ENCODE data around the gene BAHCC1.
"Not testable (repeated sequence)": the region's sequence is repeated elsewhere in the genome, so short reads cannot be mapped to it uniquely, and the experiment has no call there.

Gene BAHCC1

DNA sequence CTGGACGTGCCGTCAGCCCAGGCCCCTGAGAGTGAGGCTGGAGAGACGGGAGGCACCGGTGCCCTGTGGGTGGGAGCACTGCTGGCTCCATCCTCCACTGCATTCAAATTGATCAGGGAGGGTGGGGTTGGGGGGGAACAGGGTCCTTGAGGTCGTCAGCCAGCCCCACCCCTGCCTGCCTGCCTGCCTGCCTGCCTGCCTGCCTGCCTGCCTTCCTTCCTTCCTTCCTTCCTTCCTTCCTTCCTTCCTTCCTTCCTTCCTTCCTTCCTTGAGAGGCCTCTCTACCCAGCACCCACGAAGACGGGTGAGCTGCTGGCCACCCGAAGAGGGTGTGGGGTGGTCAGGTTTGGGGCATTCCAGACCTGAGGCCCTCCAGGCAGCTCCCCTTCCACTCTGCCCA is 16.0 kb downstream of the BAHCC1 start:
- DNase-seq (ENCODE audit: low read depth in 4 of 4, low spot score in 1 of 4), result no peak

DNA sequence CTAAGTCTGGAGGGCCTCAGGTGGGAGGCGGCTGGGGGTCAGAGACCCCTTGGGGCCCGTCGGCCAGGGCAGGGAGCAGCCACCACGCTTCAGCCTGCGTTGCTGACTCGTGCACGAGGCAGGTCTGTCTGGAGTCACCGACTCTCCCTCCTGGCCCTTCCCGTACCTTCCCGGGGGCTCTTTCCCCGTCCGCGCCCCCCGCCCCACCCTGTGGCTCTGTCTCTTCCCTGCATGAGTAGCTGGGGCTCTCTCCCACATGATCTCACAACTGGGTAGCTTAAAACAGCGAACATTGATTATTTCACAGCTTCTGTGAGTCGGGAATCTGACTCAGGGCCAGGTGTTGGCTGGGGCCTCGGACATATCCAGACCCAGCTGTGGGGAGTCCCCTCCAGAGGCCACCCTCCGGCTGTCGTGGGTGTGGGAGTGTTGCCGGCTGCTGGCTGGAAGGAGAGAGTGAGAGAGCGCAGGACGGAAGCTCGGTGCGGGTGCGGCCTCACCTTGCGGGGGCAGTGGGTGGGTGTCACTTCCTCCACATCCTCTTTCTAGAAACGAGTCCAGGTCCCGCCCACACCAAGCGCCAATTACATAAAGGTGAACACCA is 17.3 kb downstream of the BAHCC1 start:
- peak in 2 of 4 experiments; percentile 27 to 38 for DNase-seq (ENCODE audit: low read depth in 4 of 4, low spot score in 1 of 4)

- no peak for DNase-seq (ENCODE audit: low read depth in 4 of 4, low spot score in 1 of 4)
Observed at GRCh38 chr17:81413497-81414135, 18.4 kb downstream of the BAHCC1 start.

DNA sequence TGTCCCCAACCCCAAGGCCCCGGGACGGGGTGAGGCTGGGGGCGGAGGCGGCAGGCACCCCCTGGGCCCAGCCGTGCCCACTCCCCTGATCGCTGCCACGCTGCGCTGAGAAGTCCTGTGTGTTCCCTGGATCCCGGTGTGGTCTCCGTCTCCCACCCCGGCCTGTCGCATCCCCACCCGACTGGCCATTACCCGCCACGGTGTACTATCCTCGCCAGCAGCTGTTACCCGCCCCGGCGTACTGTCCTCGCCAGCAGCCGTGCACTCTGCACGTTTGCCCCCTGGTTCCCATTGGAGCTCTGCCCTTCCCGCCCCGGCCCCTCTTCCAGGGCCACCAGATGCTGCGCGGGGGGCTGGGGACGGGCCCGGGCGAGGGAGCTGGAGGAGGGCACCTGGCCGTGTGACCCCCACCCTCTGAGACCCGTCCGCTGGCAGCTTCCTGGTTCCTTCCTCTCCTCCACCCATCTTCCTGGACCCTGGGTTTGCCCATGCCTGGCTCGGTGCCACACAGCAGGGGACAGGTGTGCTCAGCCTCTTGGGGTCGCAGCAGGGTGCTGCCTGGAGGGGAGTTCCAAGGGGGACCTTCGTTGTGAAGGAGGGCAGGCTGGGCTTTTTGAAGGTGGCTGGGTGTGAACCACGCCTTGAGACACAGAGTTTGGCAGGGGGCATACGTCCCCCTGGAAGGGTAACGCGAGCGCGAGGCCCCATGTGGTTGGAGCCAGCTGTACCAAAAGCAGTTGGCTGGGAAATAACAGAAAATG is 19.7 kb downstream of the BAHCC1 start:
- no peak for DNase-seq (ENCODE audit: low read depth in 4 of 4, low spot score in 1 of 4)

- DNase-seq (ENCODE audit: low read depth in 4 of 4, low spot score in 1 of 4), result no peak
Observed at GRCh38 chr17:81415681-81416080, 20.4 kb downstream of the BAHCC1 start.

GRCh38 chr17:81416612-81417011 is 21.4 kb downstream of the BAHCC1 start:
- no peak for DNase-seq (ENCODE audit: low read depth in 4 of 4, low spot score in 1 of 4)

DNA sequence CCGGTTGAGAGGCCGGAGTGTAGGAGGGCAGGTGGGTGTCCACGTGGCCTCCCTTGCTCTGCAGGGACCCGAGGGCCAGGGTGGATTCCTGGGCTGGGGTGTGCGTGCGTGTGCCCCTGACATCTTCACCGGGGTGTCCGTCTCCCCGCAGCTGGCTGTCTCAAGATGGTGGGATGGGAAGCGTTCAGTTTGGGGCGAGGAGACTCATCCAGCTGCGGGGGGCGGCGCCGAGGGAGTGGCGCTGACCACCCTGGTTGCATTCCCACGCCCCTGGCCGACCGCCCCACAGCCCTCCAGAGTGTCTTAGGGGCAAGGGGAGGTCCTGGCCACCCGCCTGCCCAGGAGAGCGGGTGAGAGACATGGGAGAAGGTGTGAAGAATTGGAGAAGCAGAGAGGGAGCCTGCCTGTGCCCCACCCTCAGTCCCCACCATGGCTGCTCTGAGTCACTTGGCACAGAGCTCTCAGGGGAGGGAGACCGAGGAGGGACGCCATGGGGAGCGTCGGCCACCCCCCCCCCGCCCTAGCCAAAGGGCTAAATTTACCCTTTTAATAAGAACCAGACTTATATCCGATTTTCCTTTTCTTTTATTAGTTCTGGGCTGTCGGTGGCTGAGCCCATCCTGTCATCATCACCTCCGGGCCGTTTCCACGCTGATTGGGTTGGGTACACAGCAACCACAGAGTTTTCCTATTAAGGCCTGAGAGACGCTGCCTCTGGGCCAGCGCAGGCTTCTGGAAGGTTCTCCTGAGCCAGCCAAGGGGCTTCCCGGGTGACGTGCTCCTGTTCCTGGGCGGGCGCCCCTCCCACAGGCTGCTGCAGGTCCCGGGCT is 22.0 kb downstream of the BAHCC1 start:
- DNase-seq (ENCODE audit: low read depth in 4 of 4, low spot score in 1 of 4), result no peak

DNA sequence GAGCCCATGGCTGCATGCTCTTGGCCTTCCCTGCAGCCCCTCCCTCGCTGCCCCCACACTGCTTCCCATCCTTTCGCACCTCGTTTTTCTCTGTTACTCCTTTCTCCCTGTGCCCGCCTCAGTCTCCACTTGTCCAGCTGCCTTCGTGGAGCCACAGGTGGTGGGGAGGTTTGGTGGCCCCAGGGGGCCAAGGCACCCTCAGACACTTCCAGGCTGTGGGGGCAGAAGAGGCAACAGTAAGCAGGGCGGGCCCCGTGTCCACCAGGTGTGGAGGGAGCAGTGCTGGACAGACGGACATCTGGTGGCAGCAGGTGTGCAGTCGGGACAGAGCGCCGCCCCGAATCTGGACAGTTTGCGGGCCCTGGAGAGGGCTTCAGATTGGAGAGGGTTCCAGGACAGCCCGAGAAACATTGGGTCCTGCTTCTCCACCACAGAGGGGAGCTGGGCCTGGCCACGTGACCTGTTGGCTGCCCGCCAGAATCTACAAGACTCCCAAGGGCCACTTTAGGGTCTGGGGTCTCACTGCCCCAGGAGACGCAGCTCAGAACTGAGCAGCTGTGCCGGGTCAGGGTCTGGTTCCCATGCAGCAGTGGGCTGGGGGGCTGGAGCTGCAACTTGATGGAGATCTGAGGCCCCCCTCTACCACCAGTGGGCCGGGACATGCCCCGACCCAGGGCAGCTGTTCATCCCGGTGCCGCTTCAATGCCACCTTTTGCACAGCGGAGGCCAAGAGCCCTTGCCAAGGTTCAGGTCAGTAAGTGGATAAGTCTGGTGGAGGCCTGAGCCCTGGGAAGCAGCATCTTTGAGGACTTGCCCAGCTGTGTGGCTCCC is 22.8 kb downstream of the BAHCC1 start:
- no peak for DNase-seq (ENCODE audit: low read depth in 4 of 4, low spot score in 1 of 4)

DNA sequence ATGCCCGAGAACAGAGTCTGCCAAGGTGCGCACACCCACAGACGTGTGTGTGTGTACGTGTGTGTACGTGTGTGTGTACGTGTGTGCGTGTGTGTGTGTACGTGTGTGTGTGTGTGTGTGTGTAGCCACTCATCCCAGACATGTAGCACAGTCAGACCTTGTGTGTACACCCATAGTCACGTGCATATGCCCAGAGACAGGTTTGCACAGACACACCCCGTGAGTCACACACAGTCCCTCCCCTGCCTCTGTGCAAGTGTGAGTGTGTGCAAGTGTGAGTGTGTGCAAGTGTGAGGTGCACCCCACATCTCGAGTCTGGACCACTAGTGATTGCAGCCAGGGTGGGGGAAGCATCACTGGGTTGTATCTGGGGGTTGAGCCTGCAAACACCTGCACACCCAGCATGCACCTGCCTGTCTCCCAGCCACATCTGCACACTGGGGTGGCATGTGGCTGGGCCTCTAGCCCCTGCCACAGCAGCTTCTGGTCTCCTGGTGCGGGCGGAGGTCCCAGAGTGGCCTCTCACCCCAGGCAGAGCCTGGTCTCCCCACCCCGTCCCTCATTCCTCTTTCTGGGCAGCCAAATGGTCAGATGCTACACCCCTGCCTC is 23.6 kb downstream of the BAHCC1 start:
- DNase-seq (ENCODE audit: low read depth in 4 of 4, low spot score in 1 of 4), result no peak

GRCh38 chr17:81419319-81419885 is 24.1 kb downstream of the BAHCC1 start:
- DNase-seq (ENCODE audit: low read depth in 4 of 4, low spot score in 1 of 4), result no peak

DNA sequence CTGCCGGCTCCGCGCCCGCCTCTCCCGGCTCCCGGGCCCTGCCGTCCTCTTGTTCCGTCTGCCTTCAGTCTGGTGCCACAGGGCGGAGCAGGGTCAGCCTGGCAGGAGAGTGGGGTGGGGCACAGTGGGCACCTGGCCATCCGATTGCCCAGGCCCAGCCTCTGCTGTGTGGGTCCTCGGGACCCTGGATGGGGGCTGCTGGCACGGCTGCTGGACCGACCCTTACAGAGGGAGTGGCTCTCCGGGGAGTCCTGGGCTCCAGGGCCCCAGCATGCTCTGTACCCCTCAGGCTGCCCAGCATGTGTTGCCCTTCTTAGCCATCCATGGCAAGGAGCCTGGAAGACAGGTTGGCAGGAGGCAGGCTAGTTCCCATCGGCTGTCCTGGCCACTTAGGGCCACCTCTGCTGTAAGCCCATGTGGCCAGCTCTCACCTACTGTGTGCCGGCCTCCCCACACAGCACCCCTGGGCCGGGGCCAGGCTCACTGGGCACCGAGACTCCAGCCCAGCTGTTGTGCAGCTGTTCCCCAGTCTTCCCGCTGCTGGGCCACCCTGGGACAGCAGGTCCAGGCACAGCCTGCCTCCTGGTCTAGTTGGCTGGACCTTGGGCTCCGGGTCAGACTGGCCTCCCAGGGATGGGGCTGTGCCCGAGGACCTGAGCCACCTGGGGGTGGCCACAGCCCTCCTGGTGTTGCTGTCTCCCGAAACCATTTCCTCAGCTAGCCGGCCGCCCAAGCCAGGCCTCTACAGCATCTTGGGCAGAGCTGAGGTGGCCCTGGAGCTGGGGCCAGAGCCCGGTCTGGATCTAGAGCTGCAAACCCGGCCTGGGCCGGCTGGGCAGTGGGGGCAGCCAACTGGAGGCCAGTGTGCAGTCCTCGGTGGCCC is 24.9 kb downstream of the BAHCC1 start:
- DNase-seq (ENCODE audit: low read depth in 4 of 4, low spot score in 1 of 4), result no peak

- DNase-seq (ENCODE audit: low read depth in 4 of 4, low spot score in 1 of 4), result no peak
Observed at GRCh38 chr17:81420769-81421462, 25.7 kb downstream of the BAHCC1 start.

- no peak for DNase-seq (ENCODE audit: low read depth in 4 of 4, low spot score in 1 of 4)
Observed at GRCh38 chr17:81422776-81423697, 27.8 kb downstream of the BAHCC1 start.

DNA sequence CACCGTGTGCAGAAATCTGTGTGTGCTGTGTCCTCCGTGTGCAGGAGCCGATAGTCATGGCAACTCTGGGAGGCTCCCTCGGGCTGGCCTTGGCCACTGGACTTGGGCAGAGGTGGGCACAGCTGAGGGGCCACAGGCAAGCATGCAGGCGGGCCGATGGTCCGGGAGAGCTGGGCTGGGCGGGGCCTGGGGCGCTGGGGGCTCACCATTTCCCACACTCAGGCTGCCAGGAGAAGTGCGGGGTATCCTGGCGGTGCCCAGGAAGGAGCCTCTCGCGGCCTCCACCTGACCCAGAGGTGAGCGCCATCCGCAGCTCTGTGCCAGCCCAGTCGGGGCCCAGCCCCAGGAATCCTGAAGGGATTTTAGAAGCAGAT is 28.4 kb downstream of the BAHCC1 start:
- DNase-seq (ENCODE audit: low read depth in 4 of 4, low spot score in 1 of 4), result no peak

- no peak for DNase-seq (ENCODE audit: low read depth in 4 of 4, low spot score in 1 of 4)
Observed at GRCh38 chr17:81424151-81425017, 29.1 kb downstream of the BAHCC1 start.

DNA sequence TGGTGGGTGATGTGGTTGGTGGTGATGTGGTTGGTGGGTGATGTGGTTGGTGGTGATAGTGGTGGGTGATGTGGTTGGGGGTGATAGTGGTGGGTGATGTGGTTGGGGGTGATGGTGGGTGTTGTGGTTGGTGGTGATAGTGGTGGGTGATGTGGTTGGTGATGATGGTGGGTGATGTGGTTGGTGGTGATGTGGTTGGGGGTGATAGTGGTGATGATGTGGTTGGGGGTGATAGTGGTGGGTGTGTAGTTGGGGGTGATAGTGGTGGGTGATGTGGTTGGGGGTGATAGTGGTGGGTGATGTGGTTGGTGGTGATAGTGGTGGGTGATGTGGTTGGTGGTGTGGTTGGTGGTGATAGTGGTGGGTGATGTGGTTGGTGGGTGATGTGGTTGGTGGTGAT is 29.8 kb downstream of the BAHCC1 start:
- DNase-seq (ENCODE audit: low read depth in 4 of 4, low spot score in 1 of 4), result not testable (repeated sequence)
